CD14-positive monocyte (primary cell): ENCODE measurements around the gene WARS2. TPM values are rescaled to one million over a fixed set of nuclear protein-coding genes. Genes with fewer than 3 reads are reported as not detected.

Experiments
- DNase-seq, 3 donors: peaks; one replicate each; pipeline ENCODE4 v3.0.0-alpha.2; 2011 to 2022
- H2AFZ ChIP-seq: 2 replicates; pipeline ENCODE4 v1.6.0; 2012; ENCODE audit warnings: mild to moderate bottlenecking, low read depth, low read length, inconsistent platforms; ENCODE audit not compliant: insufficient read depth, poor library complexity, severe bottlenecking
- H3K27ac ChIP-seq, 2 donors: 1 replicate in 1 of 2; 2 replicates in 1 of 2; pipeline ENCODE4 v1.5.1; 2012 to 2013; ENCODE audit warnings: low read length in 2 of 2, control low read depth in 1 of 2, inconsistent platforms in 1 of 2, low read depth in 1 of 2, mild to moderate bottlenecking in 1 of 2
- H3K27me3 ChIP-seq, 2 donors: one replicate each; pipeline versions ENCODE4 v1.6.0 to v1.6.1; 2011 to 2013; ENCODE audit warnings: low read length in 2 of 2; ENCODE audit not compliant: control insufficient read depth in 2 of 2, insufficient read depth in 2 of 2
- H3K36me3 ChIP-seq, 2 donors: replicated peaks in 1 of 2; 1 replicate in 1 of 2; 2 replicates in 1 of 2; pipeline versions ENCODE4 v1.5.1 to v1.6.1; 2012 to 2013; ENCODE audit warnings: low read length in 2 of 2, control low read depth in 1 of 2, inconsistent platforms in 1 of 2, mild to moderate bottlenecking in 1 of 2; ENCODE audit not compliant: insufficient read depth in 2 of 2, control insufficient read depth in 1 of 2
- H3K4me1 ChIP-seq, 2 donors: 1 replicate in 1 of 2; 2 replicates in 1 of 2; pipeline versions ENCODE4 v1.5.1 to v1.6.1; 2012 to 2013; ENCODE audit warnings: low read length in 2 of 2, control low read depth in 1 of 2, inconsistent platforms in 1 of 2, mild to moderate bottlenecking in 1 of 2, moderate library complexity in 1 of 2; ENCODE audit not compliant: insufficient read depth in 2 of 2, control insufficient read depth in 1 of 2
- H3K4me2 ChIP-seq: replicated peaks from 2 replicates; pipeline ENCODE3; 2012; ENCODE audit warnings: low read length, moderate library complexity, mild to moderate bottlenecking; ENCODE audit not compliant: poor library complexity, severe bottlenecking; ENCODE audit errors: extremely low read depth
- H3K4me3 ChIP-seq, 3 experiments: fragments of 200-600 bp in 1 of 3; sonication (generic) in 1 of 3; replicated peaks in 1 of 3; 1 replicate in 2 of 3; 2 replicates in 1 of 3; pipeline ENCODE4 v1.5.1; 2011 to 2013; ENCODE audit warnings: low read length in 3 of 3, mild to moderate bottlenecking in 3 of 3, control low read depth in 2 of 3, low read depth in 2 of 3, inconsistent platforms in 1 of 3, moderate library complexity in 1 of 3
- H3K79me2 ChIP-seq: 2 replicates; pipeline ENCODE4 v1.6.0; 2012; ENCODE audit warnings: mild to moderate bottlenecking, control low read depth, inconsistent platforms, low read length, moderate library complexity; ENCODE audit not compliant: insufficient read depth
- H3K9ac ChIP-seq: 2 replicates; pipeline ENCODE4 v1.6.0; 2017; ENCODE audit warnings: low read length, mild to moderate bottlenecking; ENCODE audit not compliant: insufficient read depth, poor library complexity, severe bottlenecking
- H3K9me3 ChIP-seq, 2 donors: replicated peaks in 1 of 2; 1 replicate in 1 of 2; 2 replicates in 1 of 2; pipeline versions ENCODE4 v1.5.1 to v1.6.1; 2012 to 2013; ENCODE audit warnings: low read length in 2 of 2, control low read depth in 1 of 2; ENCODE audit not compliant: control insufficient read depth in 1 of 2, insufficient read depth in 1 of 2
- H4K20me1 ChIP-seq: 2 replicates; pipeline ENCODE4 v1.6.0; 2012; ENCODE audit warnings: mild to moderate bottlenecking, low read length, control low read depth, moderate library complexity; ENCODE audit not compliant: insufficient read depth
- H3K27ac Mint-ChIP-seq, 7 donors: one replicate each; pipeline ENCODE4 v1.8.0; 2020; ENCODE audit warnings: mild to moderate bottlenecking in 7 of 7, mixed read lengths in 7 of 7, moderate library complexity in 6 of 7, inconsistent platforms in 2 of 7
- H3K27me3 Mint-ChIP-seq, 3 donors: one replicate each; pipeline ENCODE4 v1.8.0; 2021 to 2022; ENCODE audit warnings: low read depth in 3 of 3, mild to moderate bottlenecking in 3 of 3, mixed read lengths in 3 of 3, moderate library complexity in 3 of 3, inconsistent platforms in 1 of 3
- H3K36me3 Mint-ChIP-seq, 2 donors: one replicate each; pipeline ENCODE4 v1.8.0; 2020; ENCODE audit warnings: mixed read lengths in 2 of 2, inconsistent platforms in 1 of 2, mild to moderate bottlenecking in 1 of 2
- H3K4me1 Mint-ChIP-seq: one replicate; pipeline ENCODE4 v1.8.0; 2020; ENCODE audit warnings: mild to moderate bottlenecking, mixed read lengths
- H3K4me3 Mint-ChIP-seq, 2 donors: one replicate each; pipeline ENCODE4 v1.8.0; 2020; ENCODE audit warnings: mild to moderate bottlenecking in 2 of 2, mixed read lengths in 2 of 2, moderate library complexity in 1 of 2
- H3K9me3 Mint-ChIP-seq, 7 donors: one replicate each; pipeline ENCODE4 v1.8.0; 2020 to 2022; ENCODE audit warnings: mixed read lengths in 7 of 7, mild to moderate bottlenecking in 6 of 7, moderate library complexity in 6 of 7, inconsistent platforms in 2 of 7
- CTCF ChIP-seq: fragments of 200-600 bp; IDR thresholded peaks from one replicate; pipeline ENCODE4 v1.8.0; 2022; ENCODE audit warnings: antibody characterized with exemption, mild to moderate bottlenecking
- WGBS: methylation state at CpG from one replicate; pipeline ENCODE4 v1.1.5; 2013; ENCODE audit warnings: missing lambda C conversion rate; ENCODE audit not compliant: insufficient coverage; 5-methylcytosine and 5-hydroxymethylcytosine counted together
- intact Hi-C, 2 donors: fragments of 100-400 bp; cut with micrococcal nuclease; formaldehyde crosslinking; loops; one replicate each; pipeline versions ENCODE4 v1.15.0 to v1.15.1; 2023
- polyA plus RNA-seq, 3 donors: library from polyadenylated mRNA; depleted of rRNA in 1 of 3; unstranded in 2 of 3; stranded (reverse) in 1 of 3; fragments of 300-500 nt in 2 of 3; fragments of >200 nt in 1 of 3; fragmentation: Illumina TruSeq in 2 of 3; gene quantifications; 1 replicate in 2 of 3; 2 replicates in 1 of 3; pipeline ENCODE4 v1.2.3, GENCODE V29; 2012 to 2021

WARS2 gene
- polyA plus RNA-seq, 3 donors, result 4.6 to 5.1 (median 4.7) TPM

GRCh38 chr1:119139403-119139802 is 1.1 kb downstream of the WARS2 start:
- Mint-ChIP-seq H3K27ac (no peak overlapping the region), H3K4me3 (no peak overlapping the region), H3K4me1 (peaks cover 4% of the 10 kb centered on the region), H3K27me3 (no peaks in the 10 kb centered on the region), H3K36me3 (peaks cover 3 to 8% of the 10 kb centered on the region in 2 donors), H3K9me3 (no peaks in the 10 kb centered on the region)
- Histone ChIP-seq H3K27ac (peak overlapping the region in 1 of 2 donors; percentile 99), H3K9ac (no peak overlapping the region), H3K79me2 (peaks cover 14% of the 10 kb centered on the region), H3K36me3 (no peaks in the 10 kb centered on the region), H3K4me2 (peak overlapping the region; percentile 69), H3K4me1 (peaks cover 13 to 21% of the 10 kb centered on the region in 2 donors), H2AFZ (peak overlapping the region; percentile 88), H3K27me3 (no peaks in the 10 kb centered on the region), H3K9me3 (no peaks in the 10 kb centered on the region), H3K4me3 (peak overlapping the region; percentile 67 to 77 (median 75)), H4K20me1 (no peaks in the 10 kb centered on the region)
- 50% methylated on average over 4 of the region's 5 CpGs for WGBS
- no peak for TF ChIP-seq CTCF
- intact Hi-C loops, result no loop called here
- peak in 1 of 3 donors; percentile 12 for DNase-seq

GRCh38 chr1:119136401-119136800 is 4.1 kb downstream of the WARS2 start:
- Histone ChIP-seq H3K27me3 (no peaks in the 10 kb centered on the region), H2AFZ (no peak overlapping the region), H3K9ac (no peak overlapping the region), H3K27ac (no peak overlapping the region), H3K36me3 (no peaks in the 10 kb centered on the region), H3K4me2 (no peak overlapping the region), H3K9me3 (no peaks in the 10 kb centered on the region), H3K4me3 (no peak overlapping the region), H3K4me1 (peaks cover 13 to 16% of the 10 kb centered on the region in 2 donors), H4K20me1 (no peaks in the 10 kb centered on the region), H3K79me2 (peaks cover 12% of the 10 kb centered on the region)
- intact Hi-C loops, result no loop called here
- Mint-ChIP-seq H3K9me3 (peaks cover 0 to 4% (median 1%) of the 10 kb centered on the region in 7 donors), H3K4me1 (no peaks in the 10 kb centered on the region), H3K27ac (no peak overlapping the region), H3K4me3 (no peak overlapping the region), H3K36me3 (peaks cover 2 to 3% of the 10 kb centered on the region in 2 donors), H3K27me3 (no peaks in the 10 kb centered on the region)
- no peak for DNase-seq
- TF ChIP-seq CTCF, result no peak
- 100% methylated on average over 1 of the region's 3 CpGs for WGBS
